ENCODE measurements around the gene ADGRD1.

ADGRD1 gene

GRCh38 chr12:131112700-131113290 is 159.1 kb downstream of the ADGRD1 start:
- H3K4me3 ChIP-seq (replicated peaks in 1 of 2; ENCODE audit: low read depth in 2 of 2, low read length in 2 of 2): no peak overlapping the region
- TF ChIP-seq, protein P1, sequence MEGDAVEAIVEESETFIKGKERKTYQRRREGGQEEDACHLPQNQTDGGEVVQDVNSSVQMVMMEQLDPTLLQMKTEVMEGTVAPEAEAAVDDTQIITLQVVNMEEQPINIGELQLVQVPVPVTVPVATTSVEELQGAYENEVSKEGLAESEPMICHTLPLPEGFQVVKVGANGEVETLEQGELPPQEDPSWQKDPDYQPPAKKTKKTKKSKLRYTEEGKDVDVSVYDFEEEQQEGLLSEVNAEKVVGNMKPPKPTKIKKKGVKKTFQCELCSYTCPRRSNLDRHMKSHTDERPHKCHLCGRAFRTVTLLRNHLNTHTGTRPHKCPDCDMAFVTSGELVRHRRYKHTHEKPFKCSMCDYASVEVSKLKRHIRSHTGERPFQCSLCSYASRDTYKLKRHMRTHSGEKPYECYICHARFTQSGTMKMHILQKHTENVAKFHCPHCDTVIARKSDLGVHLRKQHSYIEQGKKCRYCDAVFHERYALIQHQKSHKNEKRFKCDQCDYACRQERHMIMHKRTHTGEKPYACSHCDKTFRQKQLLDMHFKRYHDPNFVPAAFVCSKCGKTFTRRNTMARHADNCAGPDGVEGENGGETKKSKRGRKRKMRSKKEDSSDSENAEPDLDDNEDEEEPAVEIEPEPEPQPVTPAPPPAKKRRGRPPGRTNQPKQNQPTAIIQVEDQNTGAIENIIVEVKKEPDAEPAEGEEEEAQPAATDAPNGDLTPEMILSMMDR (IDR thresholded peaks at IDR 0.05; ENCODE audit: low read depth, low read length): no peak
- DNase-seq (ENCODE audit: low read depth in 2 of 2): no peak

DNA sequence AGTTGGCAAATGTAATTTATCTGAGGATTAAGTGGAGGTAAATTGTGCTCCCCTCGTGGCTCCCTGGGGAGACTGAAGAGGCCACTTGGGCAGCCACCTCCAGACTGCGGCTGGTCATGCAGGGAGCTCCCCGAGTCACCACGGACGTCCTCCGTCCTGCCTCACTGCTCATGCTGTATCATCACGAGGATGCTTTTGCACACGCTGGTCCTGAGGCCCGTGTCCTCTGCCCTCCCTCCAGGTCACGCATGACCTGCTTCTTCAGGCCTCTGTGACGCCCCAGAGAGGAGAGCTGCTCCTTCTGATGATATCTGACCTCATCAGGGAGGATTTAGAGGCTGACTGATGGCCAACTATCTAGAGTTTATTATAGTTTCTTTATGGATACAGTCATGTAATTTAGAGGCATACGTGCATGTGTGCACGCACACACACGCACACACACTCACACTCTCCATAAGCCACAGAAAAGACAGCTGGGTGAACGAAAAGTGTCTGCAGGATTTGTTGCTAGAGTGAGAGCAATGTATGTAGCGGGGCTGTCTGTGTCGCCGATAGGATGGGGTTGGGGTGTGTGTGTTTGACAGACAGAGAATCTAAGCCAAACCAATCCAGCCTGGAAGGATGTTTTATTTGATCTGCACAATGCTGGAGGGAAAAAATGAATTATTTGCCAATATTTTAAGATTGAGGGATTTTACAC is 160.0 kb downstream of the ADGRD1 start:
- DNase-seq (ENCODE audit: low read depth in 2 of 2): no peak
- H3K4me3 ChIP-seq (replicated peaks in 1 of 2; ENCODE audit: low read depth in 2 of 2, low read length in 2 of 2): no peak overlapping the region
- TF ChIP-seq, protein P1 (IDR thresholded peaks at IDR 0.05; ENCODE audit: low read depth, low read length): no peak

DNA sequence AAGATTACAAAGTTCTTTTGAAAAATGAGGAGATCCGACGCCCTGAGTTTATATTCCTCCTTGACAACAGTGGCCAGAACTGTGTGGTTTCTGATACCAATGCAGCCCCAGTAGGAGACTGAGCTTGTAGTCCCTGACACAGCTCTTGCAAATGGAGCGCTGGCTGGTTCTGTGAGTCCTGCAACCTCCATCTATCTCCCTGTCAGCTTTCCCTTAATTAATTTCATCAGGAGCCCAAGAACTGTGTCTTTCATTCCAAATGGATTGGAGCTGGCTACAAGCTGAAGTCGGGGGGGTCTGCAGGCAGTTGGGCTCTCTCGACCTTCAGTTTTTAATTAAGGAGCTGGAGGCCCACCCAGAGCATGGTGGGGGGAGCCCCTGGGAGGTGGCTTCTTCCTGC is 160.6 kb downstream of the ADGRD1 start:
- DNase-seq (ENCODE audit: low read depth in 2 of 2): no peak
- TF ChIP-seq, protein P1 (IDR thresholded peaks at IDR 0.05; ENCODE audit: low read depth, low read length): no peak

DNA sequence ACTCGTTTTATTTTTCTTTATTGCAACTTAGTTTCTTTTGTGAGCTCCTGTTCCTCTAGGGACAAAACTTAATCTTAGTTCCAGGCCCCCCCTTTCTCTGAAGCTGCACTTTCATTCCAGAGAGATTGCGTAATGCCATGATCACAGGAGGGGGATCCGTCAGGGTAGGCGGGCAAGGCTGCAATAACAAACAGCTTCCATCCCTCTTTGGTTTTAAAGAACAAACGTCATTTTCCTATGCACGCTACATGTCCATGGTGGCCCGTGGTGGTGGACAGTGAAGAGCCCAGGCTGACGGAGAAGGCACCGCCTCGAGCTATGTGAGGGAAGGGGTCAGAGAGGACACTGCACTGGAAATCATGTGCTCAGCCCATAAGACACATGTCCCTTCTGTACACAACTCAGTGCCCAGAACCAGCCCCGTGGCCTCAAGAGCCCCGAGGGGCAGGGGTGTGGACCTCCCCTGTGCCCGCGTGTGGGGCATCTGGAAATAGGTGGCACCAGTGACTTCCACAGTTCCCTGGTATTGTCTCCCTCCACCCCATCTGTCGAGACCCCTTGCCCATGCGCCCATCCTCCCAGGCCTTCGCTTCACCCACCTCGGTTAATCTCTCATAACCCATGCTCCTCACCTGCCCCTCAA is 161.4 kb downstream of the ADGRD1 start:
- TF ChIP-seq, protein P1 (IDR thresholded peaks at IDR 0.05; ENCODE audit: low read depth, low read length): no peak
- DNase-seq (ENCODE audit: low read depth in 2 of 2): no peak
- no peak overlapping the region for H3K4me3 ChIP-seq (replicated peaks in 1 of 2; ENCODE audit: low read depth in 2 of 2, low read length in 2 of 2)

More for the DNA sequence above, 160.6 kb downstream of the ADGRD1 start:
- no peak overlapping the region for H3K4me3 ChIP-seq (replicated peaks in 1 of 2; ENCODE audit: low read depth in 2 of 2, low read length in 2 of 2)

- no peak for DNase-seq (ENCODE audit: low read depth in 2 of 2)
- TF ChIP-seq, protein P1 (IDR thresholded peaks at IDR 0.05; ENCODE audit: low read depth, low read length): no peak
These were observed 162.2 kb downstream of the ADGRD1 start for GRCh38 chr12:131115766-131116467.

DNA sequence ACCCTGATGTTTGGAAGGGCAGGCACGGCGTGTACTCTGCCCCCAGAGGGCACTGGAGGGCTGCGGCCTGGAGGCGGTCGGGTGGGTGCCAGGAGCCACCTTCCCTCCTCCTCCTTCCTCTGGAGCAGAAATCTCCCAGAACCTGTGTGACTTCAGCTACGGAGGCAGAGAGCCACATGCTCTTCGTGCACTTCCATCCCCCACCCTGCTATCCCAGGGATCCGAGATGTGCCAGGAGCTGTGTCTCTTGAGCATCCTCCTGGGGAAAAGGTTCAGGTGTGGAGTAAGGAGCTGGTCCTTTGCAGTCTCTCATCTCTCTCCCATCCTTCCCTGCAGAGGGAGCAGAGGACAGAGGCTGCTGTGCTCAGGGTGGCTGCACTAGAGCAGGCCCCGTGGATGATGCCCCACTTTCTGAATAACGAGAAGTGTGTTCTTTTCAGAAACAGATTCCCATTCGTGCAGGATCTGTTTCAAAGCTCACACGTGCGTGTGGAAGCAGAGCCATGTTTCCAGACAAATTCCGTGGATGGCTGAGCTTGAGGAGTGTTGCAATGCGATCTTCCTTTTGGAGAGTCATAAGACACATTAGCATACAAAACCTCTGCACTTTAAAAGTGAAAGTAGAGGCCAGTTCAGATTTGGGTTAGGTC is 162.9 kb downstream of the ADGRD1 start:
- no peak overlapping the region for H3K4me3 ChIP-seq (replicated peaks in 1 of 2; ENCODE audit: low read depth in 2 of 2, low read length in 2 of 2)
- TF ChIP-seq, protein P1 (IDR thresholded peaks at IDR 0.05; ENCODE audit: low read depth, low read length): no peak
- DNase-seq (ENCODE audit: low read depth in 2 of 2): peak; percentile 12 to 44

More at GRCh38 chr12:131115766-131116467, 162.2 kb downstream of the ADGRD1 start:
- no peak overlapping the region for H3K4me3 ChIP-seq (replicated peaks in 1 of 2; ENCODE audit: low read depth in 2 of 2, low read length in 2 of 2)

Measured in cardiac fibroblast (primary cell).